ENCODE data around the gene NCKAP5. TPM values are rescaled to one million over a fixed set of nuclear protein-coding genes. Genes with fewer than 3 reads are reported as not detected.

NCKAP5 gene
- total RNA-seq, 1 donor from 2014 or later: under 0.01 TPM

GRCh38 chr2:133377021-133377481 is 191.2 kb downstream of the NCKAP5 start:
- no peak for DNase-seq

GRCh38 chr2:133374781-133375180 is 193.5 kb downstream of the NCKAP5 start:
- DNase-seq: no peak

GRCh38 chr2:133371286-133371685 is 197.0 kb downstream of the NCKAP5 start:
- no peak for DNase-seq

GRCh38 chr2:133369901-133370658 is 198.2 kb downstream of the NCKAP5 start:
- no peak for DNase-seq

GRCh38 chr2:133365117-133365516 is 203.1 kb downstream of the NCKAP5 start:
- peak; percentile 39 for DNase-seq

DNA sequence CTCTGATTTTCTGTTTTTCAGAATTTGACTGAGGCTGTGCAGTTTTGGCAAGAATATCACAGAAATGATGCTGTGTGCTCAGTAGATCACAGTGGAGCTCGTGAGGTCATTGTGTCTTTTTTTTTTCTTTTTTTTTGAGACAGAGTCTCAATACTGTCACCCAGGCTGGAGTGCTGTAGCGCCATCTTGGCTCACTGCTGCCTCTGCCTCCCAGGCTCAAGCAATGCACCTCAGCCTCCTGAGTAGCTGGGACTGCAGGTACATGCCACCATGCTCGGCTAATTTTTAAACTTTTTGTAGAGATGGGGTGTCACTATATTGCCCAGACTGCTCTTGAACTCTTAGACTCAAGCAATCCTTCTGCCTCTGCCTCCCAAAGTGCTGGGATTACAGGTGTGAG is 203.6 kb downstream of the NCKAP5 start:
- DNase-seq: no peak

- no peak for DNase-seq
Measured at GRCh38 chr2:133363884-133364283, 204.4 kb downstream of the NCKAP5 start.

DNA sequence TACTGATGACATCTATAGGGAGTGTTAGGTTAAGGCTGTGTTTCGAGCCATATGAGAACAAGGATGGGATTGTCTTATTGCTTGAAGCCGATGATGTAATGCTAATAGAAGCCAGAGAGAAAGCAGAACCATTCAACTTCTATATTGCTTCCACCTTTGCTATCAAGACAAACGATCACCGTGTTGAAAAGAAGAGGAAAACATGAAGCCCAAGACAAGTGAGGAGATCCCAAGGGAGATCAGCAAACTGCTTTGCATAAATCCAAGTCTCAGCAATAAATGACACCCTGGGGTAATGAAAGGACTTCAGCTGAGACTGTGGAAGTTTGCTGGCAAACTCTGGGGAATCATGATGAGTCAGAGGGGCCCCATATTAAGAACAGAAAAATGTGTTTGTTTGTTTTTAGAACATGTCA is 206.2 kb downstream of the NCKAP5 start:
- DNase-seq: no peak

GRCh38 chr2:133360882-133361281 is 207.4 kb downstream of the NCKAP5 start:
- DNase-seq: no peak

DNA sequence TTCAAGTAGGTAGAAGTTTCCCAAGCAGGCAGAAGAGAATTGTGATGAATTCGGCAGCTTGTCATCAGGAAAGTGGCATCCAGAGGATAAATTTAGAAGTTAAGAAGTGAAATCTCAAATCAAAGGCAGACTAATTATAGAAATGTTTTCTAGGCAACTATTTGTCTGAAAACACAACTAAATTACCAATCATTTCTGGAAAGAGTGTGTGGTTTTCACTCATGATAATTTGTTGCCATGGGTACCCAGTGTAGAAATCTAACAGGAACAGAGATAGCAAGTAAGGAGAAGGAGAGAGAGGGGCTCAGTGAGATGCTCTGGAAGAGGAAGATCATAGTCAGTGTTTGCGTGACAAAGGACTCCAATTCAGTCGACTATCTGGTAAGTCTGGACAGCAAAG is 208.1 kb downstream of the NCKAP5 start:
- DNase-seq: no peak

- no peak for DNase-seq
Measured at GRCh38 chr2:133352719-133353118, 215.5 kb downstream of the NCKAP5 start.

- no peak for DNase-seq
Measured at GRCh38 chr2:133346654-133347053, 221.6 kb downstream of the NCKAP5 start.

DNA sequence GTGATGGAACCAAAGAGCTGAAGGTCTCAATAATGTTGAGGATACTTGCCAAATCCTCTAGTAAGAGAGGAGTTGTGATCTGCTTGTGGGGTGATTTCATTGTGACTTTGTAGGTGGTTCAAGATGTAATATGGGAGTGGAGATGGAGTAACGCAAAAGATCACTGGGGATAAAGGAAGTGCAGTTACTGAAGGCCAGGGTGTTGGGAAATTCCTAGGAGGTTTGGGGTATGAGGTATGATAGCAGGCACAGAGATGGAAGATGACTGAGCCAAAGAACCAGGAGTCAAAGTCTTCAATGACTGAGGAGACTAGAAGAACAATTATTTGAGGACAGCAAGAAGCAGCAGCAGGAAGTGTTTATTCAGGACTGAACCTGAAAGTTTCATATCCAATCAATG is 222.6 kb downstream of the NCKAP5 start:
- no peak for DNase-seq

DNA sequence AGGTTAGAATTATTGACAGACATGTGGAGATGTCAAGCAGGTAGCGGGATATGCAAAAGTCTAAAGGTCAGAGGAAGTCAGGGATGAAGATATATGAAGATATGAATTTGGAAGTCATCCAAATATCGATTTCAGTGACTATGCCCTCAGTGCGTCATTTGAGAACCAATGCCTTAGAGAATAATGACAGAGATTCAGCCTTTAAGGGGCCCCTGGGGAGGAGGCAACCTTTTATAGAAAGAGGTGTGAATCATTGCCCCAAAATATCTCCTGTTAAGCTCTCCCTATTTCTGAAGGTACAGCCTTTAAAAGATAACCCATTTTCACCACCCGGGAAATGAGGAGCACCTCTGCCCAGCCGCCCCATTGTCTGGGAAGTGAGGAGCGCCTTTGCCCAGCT is 223.4 kb downstream of the NCKAP5 start:
- no peak for DNase-seq

DNA sequence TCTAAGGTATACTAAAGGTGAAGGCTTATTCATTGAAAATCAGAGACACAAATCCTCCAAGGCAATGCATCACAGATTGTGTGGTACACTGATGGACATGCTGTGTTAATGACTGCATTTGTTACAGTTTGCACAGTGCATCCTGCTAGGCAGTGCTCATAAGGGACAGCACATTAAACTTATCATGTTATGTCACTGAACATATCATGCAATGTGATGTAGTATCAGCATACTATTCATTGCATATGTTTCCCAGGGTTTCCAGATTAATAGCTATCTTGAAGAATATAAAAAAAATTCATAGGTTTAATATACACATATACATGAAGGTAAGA is 225.3 kb downstream of the NCKAP5 start:
- DNase-seq: no peak

GRCh38 chr2:133342286-133343017 is 225.8 kb downstream of the NCKAP5 start:
- no peak for DNase-seq

GRCh38 chr2:133341575-133341974 is 226.7 kb downstream of the NCKAP5 start:
- no peak for DNase-seq

DNA sequence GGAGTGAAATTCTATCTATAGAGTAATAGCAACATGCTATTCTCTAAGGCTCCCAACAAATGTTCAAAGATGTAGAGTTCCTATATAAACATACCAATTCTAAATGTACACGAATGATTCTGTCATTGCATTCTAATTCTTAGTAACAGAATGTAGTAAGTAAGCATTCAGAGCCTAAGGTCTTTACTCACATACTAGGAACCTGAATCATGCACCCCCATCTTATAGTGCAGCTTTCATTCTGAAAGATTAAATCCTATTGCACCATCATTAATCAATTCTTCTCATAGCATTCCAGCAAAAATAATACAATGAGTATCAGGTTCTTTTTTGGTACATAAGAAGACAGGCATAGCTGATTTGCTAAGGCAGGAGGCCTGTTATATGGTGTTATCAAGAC is 230.0 kb downstream of the NCKAP5 start:
- DNase-seq: no peak

DNA sequence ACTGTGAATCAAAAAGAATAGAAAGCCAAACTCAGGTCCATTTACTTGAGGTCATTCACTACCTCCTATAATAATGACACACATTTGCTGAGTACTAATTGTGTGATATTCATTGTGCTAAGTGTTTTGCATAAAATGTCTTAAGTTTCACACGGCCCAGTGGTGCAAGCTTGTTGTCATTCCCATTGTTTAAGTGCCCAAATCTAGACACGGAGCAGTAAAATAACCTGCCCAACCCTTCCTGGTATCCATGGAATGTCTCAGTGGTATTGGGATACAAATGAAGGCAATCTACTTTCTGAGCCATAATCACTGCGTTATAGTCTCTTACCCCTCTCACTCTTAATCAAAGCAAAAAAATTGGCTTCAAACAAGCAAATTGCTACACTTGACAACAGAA is 233.3 kb downstream of the NCKAP5 start:
- DNase-seq: no peak

DNA sequence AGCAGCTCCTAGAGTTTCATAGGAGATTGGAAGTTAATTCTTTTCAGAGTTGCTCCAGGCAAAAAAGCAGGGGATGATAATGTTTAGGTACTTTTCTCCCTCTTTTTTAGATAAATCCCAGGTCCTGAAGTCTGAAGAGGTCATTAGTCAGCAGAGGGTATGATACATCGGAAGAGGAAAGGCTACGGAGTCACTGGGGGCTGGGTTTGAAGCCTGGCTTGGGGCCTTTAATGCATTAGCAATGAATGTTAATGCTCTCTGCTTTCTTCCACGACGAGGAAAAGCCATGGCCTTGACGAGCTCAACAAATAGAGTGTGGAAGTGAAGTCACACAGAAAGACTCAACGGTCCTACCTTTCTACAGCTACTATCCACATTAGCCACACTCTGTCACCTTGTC is 235.1 kb downstream of the NCKAP5 start:
- DNase-seq: no peak

GRCh38 chr2:133331436-133331835 is 236.8 kb downstream of the NCKAP5 start:
- DNase-seq: no peak

- DNase-seq: no peak
Measured at GRCh38 chr2:133326652-133327397, 241.4 kb downstream of the NCKAP5 start.

GRCh38 chr2:133324150-133324561 is 244.1 kb downstream of the NCKAP5 start:
- DNase-seq: peak; percentile 27

DNA sequence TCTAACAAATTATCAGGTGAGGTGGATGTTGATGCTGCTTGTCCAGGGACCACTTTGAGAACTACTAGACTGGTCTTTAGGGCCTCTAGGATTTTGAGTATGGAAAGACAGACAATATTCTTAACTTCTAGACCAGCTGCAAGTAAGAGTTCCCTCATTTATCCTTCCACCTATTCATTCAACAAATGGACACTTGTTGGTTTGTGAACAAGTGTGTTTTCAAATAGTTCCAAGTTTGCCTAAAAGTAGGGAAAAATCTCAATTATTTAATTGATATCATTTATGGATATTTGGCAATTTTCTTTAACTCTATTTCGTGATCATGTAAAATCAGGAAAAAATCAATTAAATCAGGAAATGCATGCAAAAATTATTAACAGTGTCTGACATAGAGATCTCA is 245.4 kb downstream of the NCKAP5 start:
- no peak for DNase-seq
